H9 (cell line): Measurements from ENCODE around the gene RAB11A. TPM values are rescaled to one million over a fixed set of nuclear protein-coding genes. Genes with fewer than 3 reads are reported as not detected.

Experiments
- DNase-seq: peaks from one replicate; pipeline ENCODE4 v3.0.0-alpha.2; 2017
- H2AFZ ChIP-seq: one replicate; pipeline ENCODE4 v1.6.1; 2013; ENCODE audit warnings: mild to moderate bottlenecking, low read length, control low read depth, moderate library complexity
- H2AK5ac ChIP-seq: 2 replicates; pipeline ENCODE4 v1.6.1; 2013; ENCODE audit warnings: low read length, control low read depth, mixed read lengths; ENCODE audit not compliant: insufficient read length
- H2BK120ac ChIP-seq: one replicate; pipeline ENCODE4 v1.6.1; 2013; ENCODE audit warnings: low read depth, mild to moderate bottlenecking, low read length, control low read depth, inconsistent platforms; ENCODE audit not compliant: poor library complexity, severe bottlenecking
- H2BK12ac ChIP-seq: 2 replicates; pipeline ENCODE4 v1.6.1; 2013; ENCODE audit warnings: low read length, control low read depth, mixed read lengths, low read depth; ENCODE audit not compliant: insufficient read length
- H2BK15ac ChIP-seq: 2 replicates; pipeline ENCODE4 v1.6.1; 2013; ENCODE audit warnings: low read depth, low read length, control low read depth
- H2BK20ac ChIP-seq: one replicate; pipeline ENCODE4 v1.6.1; 2013; ENCODE audit warnings: low read depth, mild to moderate bottlenecking, low read length, control low read depth, inconsistent platforms; ENCODE audit not compliant: poor library complexity, severe bottlenecking
- H2BK5ac ChIP-seq: 2 replicates; pipeline ENCODE4 v1.6.1; 2013; ENCODE audit warnings: low read length, control low read depth, mixed read lengths; ENCODE audit not compliant: insufficient read length
- H3K14ac ChIP-seq: 2 replicates; pipeline ENCODE4 v1.6.1; 2013; ENCODE audit warnings: low read length, control low read depth; ENCODE audit not compliant: insufficient read depth
- H3K18ac ChIP-seq: 2 replicates; pipeline ENCODE4 v1.6.1; 2013; ENCODE audit warnings: low read depth, mild to moderate bottlenecking, mixed read lengths, low read length, control low read depth; ENCODE audit not compliant: insufficient read length
- H3K23ac ChIP-seq: 2 replicates; pipeline ENCODE4 v1.6.1; 2013; ENCODE audit warnings: low read length, control low read depth, mixed read lengths, low read depth; ENCODE audit not compliant: insufficient read length
- H3K23me2 ChIP-seq: 2 replicates; pipeline ENCODE4 v1.6.1; 2013; ENCODE audit warnings: low read depth, mild to moderate bottlenecking, mixed read lengths, low read length, control low read depth; ENCODE audit not compliant: insufficient read length, poor library complexity, severe bottlenecking
- H3K27ac ChIP-seq: 2 replicates; pipeline ENCODE4 v1.5.1; 2013; ENCODE audit warnings: low read length, control low read depth, mixed read lengths, low read depth; ENCODE audit not compliant: insufficient read length
- H3K27me3 ChIP-seq: 2 replicates; pipeline ENCODE4 v1.6.1; 2013; ENCODE audit warnings: low read length, control low read depth, inconsistent platforms; ENCODE audit not compliant: insufficient read depth
- H3K4ac ChIP-seq: 2 replicates; pipeline ENCODE4 v1.6.1; 2013; ENCODE audit warnings: low read depth, mild to moderate bottlenecking, control low read depth, inconsistent platforms, low read length, moderate library complexity
- H3K4me1 ChIP-seq: 2 replicates; pipeline ENCODE4 v1.6.1; 2013; ENCODE audit warnings: low read length, control low read depth, inconsistent platforms; ENCODE audit not compliant: insufficient read depth
- H3K4me2 ChIP-seq: 2 replicates; pipeline ENCODE4 v1.6.1; 2013; ENCODE audit warnings: low read length, control low read depth, mixed read lengths; ENCODE audit not compliant: insufficient read length, insufficient read depth
- H3K56ac ChIP-seq: 2 replicates; pipeline ENCODE4 v1.6.1; 2013; ENCODE audit warnings: low read depth, mild to moderate bottlenecking, mixed read lengths, low read length, control low read depth; ENCODE audit not compliant: insufficient read length
- H3K79me1 ChIP-seq: 2 replicates; pipeline ENCODE4 v1.6.1; 2013; ENCODE audit warnings: low read depth, mild to moderate bottlenecking, moderate library complexity, low read length, control low read depth, inconsistent platforms; ENCODE audit not compliant: insufficient read depth, poor library complexity, severe bottlenecking
- H3K79me2 ChIP-seq: 2 replicates; pipeline ENCODE4 v1.6.1; 2013; ENCODE audit warnings: low read length, control low read depth, inconsistent platforms; ENCODE audit not compliant: insufficient read depth
- H3K9ac ChIP-seq: 2 replicates; pipeline ENCODE4 v1.6.1; 2013; ENCODE audit warnings: low read length, control low read depth, mixed read lengths; ENCODE audit not compliant: insufficient read length; ENCODE audit errors: extremely low read depth
- H3K9me3 ChIP-seq: one replicate; pipeline ENCODE4 v1.6.1; 2013; ENCODE audit warnings: low read depth, low read length, inconsistent platforms; ENCODE audit not compliant: control insufficient read depth
- H3T11ph ChIP-seq: one replicate; pipeline ENCODE4 v1.6.1; 2013; ENCODE audit warnings: mild to moderate bottlenecking, low read length, control low read depth, inconsistent platforms
- H4K20me1 ChIP-seq: one replicate; pipeline ENCODE4 v1.6.1; 2013; ENCODE audit not compliant: control insufficient read depth, insufficient read length, insufficient read depth
- H4K5ac ChIP-seq: 2 replicates; pipeline ENCODE4 v1.6.1; 2013; ENCODE audit warnings: low read depth, mild to moderate bottlenecking, mixed read lengths, low read length, control low read depth; ENCODE audit not compliant: insufficient read length
- H4K8ac ChIP-seq: replicated peaks from 2 replicates; pipeline ENCODE4 v1.6.1; 2013; ENCODE audit warnings: low read length, control low read depth, mixed read lengths, low read depth; ENCODE audit not compliant: insufficient read length
- H4K91ac ChIP-seq: 2 replicates; pipeline ENCODE4 v1.6.1; 2013; ENCODE audit warnings: low read depth, mild to moderate bottlenecking, moderate library complexity, mixed read lengths, low read length, control low read depth; ENCODE audit not compliant: insufficient read length
- H3K27ac Mint-ChIP-seq, 3 experiments: 2 replicates in 2 of 3; 3 replicates in 1 of 3; pipeline ENCODE4 v1.8.0; 2020 to 2021; ENCODE audit warnings: mixed read lengths in 3 of 3, mild to moderate bottlenecking in 1 of 3, moderate library complexity in 1 of 3
- H3K27me3 Mint-ChIP-seq: 2 replicates; pipeline ENCODE4 v1.8.0; 2021; ENCODE audit warnings: low read depth, mild to moderate bottlenecking, moderate library complexity, mixed read lengths
- H3K36me3 Mint-ChIP-seq, 3 experiments: 2 replicates in 2 of 3; 3 replicates in 1 of 3; pipeline ENCODE4 v1.8.0; 2020 to 2021; ENCODE audit warnings: low read depth in 3 of 3, mixed read lengths in 3 of 3; ENCODE audit not compliant: insufficient read depth in 1 of 3
- H3K4me1 Mint-ChIP-seq, 2 experiments: 2 replicates each; pipeline ENCODE4 v1.8.0; 2020; ENCODE audit warnings: mixed read lengths in 2 of 2
- H3K4me3 Mint-ChIP-seq, 2 experiments: 2 replicates in 1 of 2; 3 replicates in 1 of 2; pipeline ENCODE4 v1.8.0; 2020 to 2021; ENCODE audit warnings: mild to moderate bottlenecking in 2 of 2, mixed read lengths in 2 of 2, moderate library complexity in 1 of 2
- H3K9me3 Mint-ChIP-seq, 2 experiments: 2 replicates in 1 of 2; 3 replicates in 1 of 2; pipeline ENCODE4 v1.8.0; 2020; ENCODE audit warnings: mild to moderate bottlenecking in 2 of 2, mixed read lengths in 2 of 2, moderate library complexity in 1 of 2
- WGBS: extraction: QIAGEN DNeasy Blood & Tissue Kit; methylation state at CpG from one replicate; pipeline ENCODE4 v1.1.7; 2013; ENCODE audit warnings: missing lambda C conversion rate, low lambda C conversion rate, mixed read lengths; ENCODE audit not compliant: insufficient read length; ENCODE audit errors: extremely low coverage; 5-methylcytosine and 5-hydroxymethylcytosine counted together
- total RNA-seq: library from RNA; stranded (reverse); gene quantifications from 2 replicates; pipeline ENCODE4 v1.2.1, GENCODE V29; 2021
- TF ChIP-seq, protein P1 (sequence below): fragments of 200-600 bp; sonication (generic); conservative IDR thresholded peaks from 3 replicates; pipeline ENCODE4 v1.8.0; 2021; ENCODE audit warnings: antibody characterized with exemption, mild to moderate bottlenecking

RAB11A gene
- total RNA-seq, 1 experiment from 2014 or later = 217 TPM

DNA sequence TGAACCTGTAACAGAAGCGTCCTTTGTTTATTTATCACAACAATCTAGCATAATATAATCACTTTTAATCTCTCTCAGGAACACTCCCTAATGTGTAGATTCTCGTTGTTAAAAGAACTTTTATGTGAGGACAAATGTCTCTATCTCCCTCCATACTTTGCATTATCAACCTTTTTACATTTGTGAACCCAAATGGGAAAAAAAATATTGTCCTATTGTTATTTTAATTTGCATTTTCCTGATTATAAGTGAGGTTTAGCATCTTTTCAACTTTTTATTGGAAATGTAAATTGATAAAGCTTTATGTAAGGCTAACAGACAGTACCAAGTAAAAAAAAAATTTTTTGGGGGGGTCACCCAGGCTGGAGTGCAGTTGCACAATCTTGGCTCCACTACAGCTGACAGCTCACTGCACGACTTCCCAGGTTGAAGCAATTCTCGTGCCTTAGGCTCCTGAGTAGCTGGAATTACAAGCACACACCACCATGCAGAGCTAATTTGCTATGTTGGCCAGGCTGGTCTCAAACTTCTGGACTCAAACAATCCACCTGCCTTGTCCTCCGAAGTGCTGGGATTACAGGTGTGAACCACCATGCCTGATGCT lies 44.2 kb upstream of the RAB11A start:
- DNase-seq = no peak
- no peaks in the 10 kb centered on the region for H3K27me3 Mint-ChIP-seq
- Histone ChIP-seq H3K79me1 (no peaks in the 10 kb centered on the region), H4K20me1 (no peaks in the 10 kb centered on the region), H3K18ac (no peak overlapping the region), H3K9me3 (no peaks in the 10 kb centered on the region), H3K4me2 (no peak overlapping the region), H2BK20ac (no peak overlapping the region), H2BK12ac (no peak overlapping the region), H2AK5ac (no peak overlapping the region), H3K56ac (no peak overlapping the region), H4K8ac (no peak overlapping the region), H3K4ac (no peak overlapping the region), H2BK5ac (no peak overlapping the region), H4K5ac (no peak overlapping the region), H3K4me1 (peaks cover 2% of the 10 kb centered on the region; the same call in 1 of the 2 replicates), H3K27ac (no peak overlapping the region), H3K27me3 (no peaks in the 10 kb centered on the region), H2BK120ac (no peak overlapping the region), H2AFZ (no peak overlapping the region), H3K23me2 (no peaks in the 10 kb centered on the region), H3K23ac (no peak overlapping the region), H3K9ac (no peak overlapping the region), H4K91ac (no peak overlapping the region), H3K79me2 (no peaks in the 10 kb centered on the region), H2BK15ac (no peak overlapping the region), H3K14ac (no peak overlapping the region), H3T11ph (no peak overlapping the region)
- peaks cover 0 to 3% (median 0%) of the 10 kb centered on the region in 3 experiments; a peak in 3 of 7 replicates for H3K36me3 Mint-ChIP-seq
- H3K4me3 Mint-ChIP-seq = no peak overlapping the region
- H3K9me3 Mint-ChIP-seq = peaks cover 0 to 3% of the 10 kb centered on the region in 2 experiments; a peak in 2 of 5 replicates
- WGBS = no CpG with 5 or more reads among the region's 5 CpGs
- TF ChIP-seq, protein P1, sequence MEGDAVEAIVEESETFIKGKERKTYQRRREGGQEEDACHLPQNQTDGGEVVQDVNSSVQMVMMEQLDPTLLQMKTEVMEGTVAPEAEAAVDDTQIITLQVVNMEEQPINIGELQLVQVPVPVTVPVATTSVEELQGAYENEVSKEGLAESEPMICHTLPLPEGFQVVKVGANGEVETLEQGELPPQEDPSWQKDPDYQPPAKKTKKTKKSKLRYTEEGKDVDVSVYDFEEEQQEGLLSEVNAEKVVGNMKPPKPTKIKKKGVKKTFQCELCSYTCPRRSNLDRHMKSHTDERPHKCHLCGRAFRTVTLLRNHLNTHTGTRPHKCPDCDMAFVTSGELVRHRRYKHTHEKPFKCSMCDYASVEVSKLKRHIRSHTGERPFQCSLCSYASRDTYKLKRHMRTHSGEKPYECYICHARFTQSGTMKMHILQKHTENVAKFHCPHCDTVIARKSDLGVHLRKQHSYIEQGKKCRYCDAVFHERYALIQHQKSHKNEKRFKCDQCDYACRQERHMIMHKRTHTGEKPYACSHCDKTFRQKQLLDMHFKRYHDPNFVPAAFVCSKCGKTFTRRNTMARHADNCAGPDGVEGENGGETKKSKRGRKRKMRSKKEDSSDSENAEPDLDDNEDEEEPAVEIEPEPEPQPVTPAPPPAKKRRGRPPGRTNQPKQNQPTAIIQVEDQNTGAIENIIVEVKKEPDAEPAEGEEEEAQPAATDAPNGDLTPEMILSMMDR = no peak
- H3K4me1 Mint-ChIP-seq = peaks cover 22 to 26% of the 10 kb centered on the region in 2 experiments
- H3K27ac Mint-ChIP-seq = no peak overlapping the region
